WI38 (cell line): ENCODE measurements around the gene RUSF1.

ENCODE experiments used
- H3K4me3 ChIP-seq: 2 replicates; pipeline ENCODE4 v1.5.1; 2011; ENCODE audit warnings: low read depth, mild to moderate bottlenecking, control low read depth, low read length
- TF ChIP-seq, protein P1 (sequence below): IDR thresholded peaks from 2 replicates; pipeline ENCODE4 v1.5.1; 2012; ENCODE audit warnings: low read depth, mild to moderate bottlenecking, control low read depth, low read length

RUSF1 gene

DNA sequence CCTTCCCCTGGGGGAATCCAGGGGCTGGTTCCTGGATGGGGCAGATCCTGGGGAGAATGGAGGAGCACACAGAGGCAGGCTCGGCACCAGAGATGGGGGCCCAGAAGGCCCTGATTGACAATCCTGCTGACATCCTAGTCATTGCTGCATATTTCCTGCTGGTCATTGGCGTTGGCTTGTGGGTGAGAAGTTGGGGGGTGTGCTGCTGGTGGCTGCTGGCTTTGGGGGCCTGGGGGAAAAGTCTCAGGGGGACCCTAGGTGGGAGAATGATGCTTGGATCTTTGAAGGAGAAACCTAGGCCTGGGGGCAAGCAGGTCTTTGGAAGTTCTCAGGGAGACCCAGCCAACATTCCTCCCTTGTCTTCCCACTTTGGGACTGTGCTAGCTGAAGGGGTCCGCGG, 25.1 kb downstream of the RUSF1 start, which contains the start of gene SLC5A2:
SLC5A2 (plus strand) TSS at position 43 of the 400 bp plus-strand sequence; CDS start at position 57, 14 bp downstream.
- TF ChIP-seq, protein P1, sequence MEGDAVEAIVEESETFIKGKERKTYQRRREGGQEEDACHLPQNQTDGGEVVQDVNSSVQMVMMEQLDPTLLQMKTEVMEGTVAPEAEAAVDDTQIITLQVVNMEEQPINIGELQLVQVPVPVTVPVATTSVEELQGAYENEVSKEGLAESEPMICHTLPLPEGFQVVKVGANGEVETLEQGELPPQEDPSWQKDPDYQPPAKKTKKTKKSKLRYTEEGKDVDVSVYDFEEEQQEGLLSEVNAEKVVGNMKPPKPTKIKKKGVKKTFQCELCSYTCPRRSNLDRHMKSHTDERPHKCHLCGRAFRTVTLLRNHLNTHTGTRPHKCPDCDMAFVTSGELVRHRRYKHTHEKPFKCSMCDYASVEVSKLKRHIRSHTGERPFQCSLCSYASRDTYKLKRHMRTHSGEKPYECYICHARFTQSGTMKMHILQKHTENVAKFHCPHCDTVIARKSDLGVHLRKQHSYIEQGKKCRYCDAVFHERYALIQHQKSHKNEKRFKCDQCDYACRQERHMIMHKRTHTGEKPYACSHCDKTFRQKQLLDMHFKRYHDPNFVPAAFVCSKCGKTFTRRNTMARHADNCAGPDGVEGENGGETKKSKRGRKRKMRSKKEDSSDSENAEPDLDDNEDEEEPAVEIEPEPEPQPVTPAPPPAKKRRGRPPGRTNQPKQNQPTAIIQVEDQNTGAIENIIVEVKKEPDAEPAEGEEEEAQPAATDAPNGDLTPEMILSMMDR, result no peak
- H3K4me3 ChIP-seq, result no peak within 1 kb of the TSS

DNA sequence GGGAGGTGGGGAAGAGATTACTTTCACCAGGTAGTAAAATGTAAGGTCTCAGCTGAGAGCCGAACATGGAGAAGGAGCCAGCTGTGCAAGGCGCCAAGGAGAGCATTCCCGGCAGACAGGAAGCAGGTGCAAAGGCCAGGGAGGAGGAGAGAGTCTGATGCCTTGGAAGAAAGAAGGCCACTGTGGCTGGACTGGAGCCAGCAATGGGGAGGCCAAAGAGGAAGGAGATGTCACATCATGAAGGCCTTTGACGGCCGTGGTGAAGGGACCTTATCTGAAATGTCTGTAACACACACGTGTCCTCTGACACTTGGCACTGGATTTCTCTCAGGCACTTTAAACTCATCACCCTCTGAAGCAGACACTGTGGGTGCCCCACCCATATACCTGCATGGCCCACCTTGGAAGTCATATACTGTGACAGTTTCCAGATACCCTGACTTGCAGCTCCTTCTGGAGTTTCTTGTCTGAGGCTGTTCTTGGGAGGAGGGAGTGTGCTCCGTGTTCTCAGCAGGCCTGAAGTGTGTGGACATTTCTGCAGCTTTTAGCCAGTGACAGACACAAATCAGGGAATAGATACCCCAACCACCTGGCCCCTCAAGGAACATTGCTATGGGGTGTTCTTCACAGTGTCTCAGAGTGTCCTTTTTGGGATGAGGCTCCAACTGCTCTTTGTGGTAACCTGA, 27.2 kb downstream of the RUSF1 start:
- TF ChIP-seq, protein P1, result no peak
- H3K4me3 ChIP-seq, result no peak overlapping the region

DNA sequence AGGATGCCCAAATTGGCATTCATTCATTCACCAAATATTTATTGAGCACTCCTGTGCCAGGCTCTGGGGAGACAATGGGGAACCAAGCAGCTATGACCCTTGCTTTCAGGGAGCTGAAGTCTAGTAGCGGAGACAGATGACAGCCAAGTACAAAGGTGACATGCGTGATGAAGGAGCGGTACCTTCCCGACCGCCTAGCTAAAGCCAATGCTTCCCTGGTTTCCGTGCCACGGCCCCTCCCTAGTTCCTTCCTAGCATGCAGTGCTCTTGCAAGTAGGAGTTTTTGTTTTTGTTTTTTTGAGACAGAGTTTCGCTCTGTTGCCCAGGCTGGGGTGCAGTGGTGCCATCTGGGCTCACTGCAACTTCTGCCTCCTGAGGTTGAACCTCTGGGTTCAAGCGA, 28.4 kb downstream of the RUSF1 start:
- no peak overlapping the region for H3K4me3 ChIP-seq
- TF ChIP-seq, protein P1, result no peak

DNA sequence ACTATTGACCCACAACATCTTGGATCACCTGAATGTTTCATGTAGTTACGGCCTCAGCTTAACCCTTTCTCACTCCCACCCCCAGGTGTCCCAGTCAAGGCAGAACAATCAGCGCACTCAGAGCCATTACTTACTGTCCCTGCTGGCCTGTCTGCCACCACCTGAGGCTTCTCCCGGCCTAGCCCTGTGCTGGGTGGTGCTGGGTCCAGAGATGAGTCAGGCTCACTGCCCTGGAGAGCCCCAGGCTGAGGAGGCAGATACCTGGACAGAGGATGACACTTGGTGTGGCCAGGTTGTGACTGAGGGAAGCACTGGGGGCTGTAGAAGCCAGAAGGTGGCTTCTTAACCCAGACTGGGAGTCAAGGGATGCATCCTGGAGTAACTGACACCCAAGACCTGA, 29.2 kb downstream of the RUSF1 start:
- H3K4me3 ChIP-seq, result no peak overlapping the region
- TF ChIP-seq, protein P1, result no peak

DNA sequence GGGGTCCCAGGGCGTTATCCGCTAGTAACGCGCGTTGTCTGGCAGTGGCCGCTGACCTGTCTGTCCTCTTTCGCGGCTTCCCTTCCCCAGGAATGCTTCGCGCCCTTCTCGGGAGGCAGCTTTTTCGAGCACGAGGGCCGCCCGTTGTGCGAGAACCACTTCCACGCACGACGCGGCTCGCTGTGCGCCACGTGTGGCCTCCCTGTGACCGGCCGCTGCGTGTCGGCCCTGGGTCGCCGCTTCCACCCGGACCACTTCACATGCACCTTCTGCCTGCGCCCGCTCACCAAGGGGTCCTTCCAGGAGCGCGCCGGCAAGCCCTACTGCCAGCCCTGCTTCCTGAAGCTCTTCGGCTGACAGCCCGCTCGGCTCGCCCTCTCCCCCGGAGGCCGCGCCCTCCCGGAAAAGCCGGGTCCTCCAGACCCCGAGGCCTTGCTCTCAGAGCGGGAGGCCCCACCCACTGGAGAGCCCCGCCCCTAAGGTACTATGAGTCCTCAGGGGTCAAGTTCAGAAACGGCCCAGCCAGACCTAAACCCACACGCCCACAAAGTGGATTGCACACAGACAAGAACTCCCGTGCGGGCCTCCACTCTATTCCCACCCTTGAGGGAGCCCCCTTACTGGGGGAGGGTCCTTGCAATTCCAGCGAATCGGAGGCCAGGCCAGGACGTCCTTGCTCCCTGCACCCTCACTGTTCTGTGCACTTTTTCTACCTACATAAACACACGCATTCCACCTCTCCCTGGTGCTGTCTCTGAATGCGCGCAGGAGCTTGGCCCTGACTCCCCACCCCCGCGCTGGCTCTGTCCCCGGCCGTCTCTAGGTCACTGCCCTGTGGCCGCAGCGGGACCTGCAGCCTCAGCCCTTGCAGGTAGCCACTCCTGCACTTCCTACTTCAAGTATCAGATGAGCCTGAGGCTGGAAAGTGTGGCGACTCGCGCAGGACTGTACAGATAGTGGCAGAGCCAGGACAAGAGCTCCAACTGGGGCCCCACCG, 30.7 kb downstream of the RUSF1 start:
- TF ChIP-seq, protein P1, result no peak
- H3K4me3 ChIP-seq, result no peak overlapping the region

DNA sequence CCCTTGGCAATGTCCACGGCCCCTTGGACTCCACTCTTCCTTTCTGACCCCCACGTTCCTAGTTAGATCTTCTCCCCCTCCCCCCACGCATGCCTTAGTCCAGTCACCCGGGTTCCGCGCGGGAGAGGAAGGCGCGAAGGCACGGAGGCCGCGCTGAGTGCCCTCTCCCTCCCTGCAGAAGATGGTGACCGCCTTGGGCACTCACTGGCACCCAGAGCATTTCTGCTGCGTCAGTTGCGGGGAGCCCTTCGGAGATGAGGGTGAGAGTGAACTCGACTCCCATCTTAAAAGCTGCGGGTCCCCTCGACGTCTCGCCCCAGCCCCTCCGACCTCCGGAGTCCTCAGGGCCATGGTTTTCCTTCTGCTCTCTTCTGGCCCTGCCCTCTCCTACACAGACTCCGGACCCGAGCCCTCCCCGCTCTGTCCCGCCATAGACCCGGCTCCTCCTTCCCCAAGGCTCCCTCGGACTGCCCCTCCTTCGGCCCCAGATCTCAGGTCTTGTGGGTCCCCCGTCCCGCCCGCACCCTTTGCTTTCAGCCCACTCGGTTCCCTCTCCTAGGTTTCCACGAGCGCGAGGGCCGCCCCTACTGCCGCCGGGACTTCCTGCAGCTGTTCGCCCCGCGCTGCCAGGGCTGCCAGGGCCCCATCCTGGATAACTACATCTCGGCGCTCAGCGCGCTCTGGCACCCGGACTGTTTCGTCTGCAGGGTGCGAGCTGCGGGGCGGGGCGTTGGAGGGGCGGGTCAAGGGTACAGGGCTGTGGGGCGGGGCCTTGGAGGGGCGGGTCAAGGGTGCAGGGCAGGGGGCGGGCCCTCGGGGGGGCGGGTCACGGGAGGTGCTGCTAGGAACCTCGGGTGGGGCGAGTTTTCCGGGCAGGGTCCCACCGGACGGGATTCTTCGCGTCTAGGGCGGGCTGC, 31.6 kb downstream of the RUSF1 start:
- H3K4me3 ChIP-seq, result no peak overlapping the region
- TF ChIP-seq, protein P1, result no peak
